Subcutaneous preadipocyte (primary cell): ENCODE data around the gene TAF9B. TPM values are rescaled to one million over a fixed set of nuclear protein-coding genes. Genes with fewer than 3 reads are reported as not detected.

Experiments
- total RNA-seq: library from RNA; depleted of rRNA; stranded (reverse); fragments of >200 nt; gene quantifications from 2 replicates; pipeline ENCODE4 v1.2.3, GENCODE V29; 2012

Gene TAF9B
- total RNA-seq, result 26.1 and 30.1 TPM in 2 replicates

GRCh38 chrX:78139160-78140123 is at the start of gene TAF9B:
Gene TAF9B (minus strand): TSS chrX:78139650. CDS start chrX:78139611, 39 bp downstream.

DNA sequence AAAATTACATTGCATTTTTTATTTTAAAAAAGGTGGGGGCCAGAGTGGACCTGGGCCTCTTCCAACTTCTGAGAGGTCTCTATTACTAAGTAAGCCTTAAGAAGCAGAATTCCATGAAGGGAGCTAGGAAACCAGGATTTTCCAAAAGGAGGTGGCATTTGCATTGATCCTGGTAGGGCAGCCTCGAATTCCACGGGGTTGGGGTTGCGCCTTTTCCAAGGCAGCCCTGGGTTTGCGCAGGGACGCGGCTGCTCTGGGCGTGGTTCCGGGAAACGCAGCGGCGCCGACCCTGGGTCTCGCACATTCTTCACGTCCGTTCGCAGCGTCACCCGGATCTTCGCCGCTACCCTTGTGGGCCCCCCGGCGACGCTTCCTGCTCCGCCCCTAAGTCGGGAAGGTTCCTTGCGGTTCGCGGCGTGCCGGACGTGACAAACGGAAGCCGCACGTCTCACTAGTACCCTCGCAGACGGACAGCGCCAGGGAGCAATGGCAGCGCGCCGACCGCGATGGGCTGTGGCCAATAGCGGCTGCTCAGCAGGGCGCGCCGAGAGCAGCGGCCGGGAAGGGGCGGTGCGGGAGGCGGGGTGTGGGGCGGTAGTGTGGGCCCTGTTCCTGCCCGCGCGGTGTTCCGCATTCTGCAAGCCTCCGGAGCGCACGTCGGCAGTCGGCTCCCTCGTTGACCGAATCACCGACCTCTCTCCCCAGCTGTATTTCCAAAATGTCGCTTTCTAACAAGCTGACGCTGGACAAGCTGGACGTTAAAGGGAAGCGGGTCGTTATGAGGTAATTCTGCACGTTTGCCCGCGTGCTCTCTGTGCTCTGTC is 35.6 kb downstream of the TAF9B start, which contains the start of gene PGK1:
TSS of gene PGK1 (plus strand) at position 626 of the 824 bp plus-strand sequence. CDS start at position 719, 93 bp downstream.

Other genes with a start within 250 kb of the TAF9B start
- gene MAGT1, start 244.2 kb downstream of the TAF9B start, total RNA-seq, result 68.0 and 81.9 TPM in 2 replicates
- gene COX7B, start 240.2 kb downstream of the TAF9B start, total RNA-seq, result 202 and 329 TPM in 2 replicates
- gene ATP7A, start 229.0 kb downstream of the TAF9B start, total RNA-seq, result 6.2 and 7.0 TPM in 2 replicates
- not detected in 2 replicates for gene PGAM4, start 170.0 kb downstream of the TAF9B start, total RNA-seq
- 284 and 329 TPM in 2 replicates for gene PGK1, start 35.4 kb downstream of the TAF9B start, total RNA-seq
- gene CYSLTR1, start 188.0 kb upstream of the TAF9B start, total RNA-seq, result not detected in 2 replicates